ENCODE data around the gene PAPPA. TPM values are rescaled to one million over a fixed set of nuclear protein-coding genes. Genes with fewer than 3 reads are reported as not detected.

Gene PAPPA
- polyA plus RNA-seq, 1 experiment, result 39.9 TPM

- ChIA-PET POLR2A (no interaction called here), CTCF (no interaction called here)
- H3K27me3 ChIP-seq (ENCODE audit: control insufficient read depth, insufficient read depth, low read length), result no peaks in the 10 kb centered on the region
- TF ChIP-seq CTCF (IDR thresholded peaks at IDR 0.05; ENCODE audit: insufficient read depth, low read depth, low read length), result no peak
- peaks cover 4% of the 10 kb centered on the region; the same call in 1 of the 2 replicates for H3K36me3 ChIP-seq (ENCODE audit: control insufficient read depth, insufficient read depth, low read length)
- no peak for DNase-seq (ENCODE audit: low read depth)
- H3K4me3 ChIP-seq (ENCODE audit: low read depth, low read length), result no peak overlapping the region
Observed at GRCh38 chr9:116317503-116317902, 163.9 kb downstream of the PAPPA start.

GRCh38 chr9:116318468-116319374 lies 165.1 kb downstream of the PAPPA start:
- TF ChIP-seq CTCF (IDR thresholded peaks at IDR 0.05; ENCODE audit: insufficient read depth, low read depth, low read length), result no peak
- ChIA-PET POLR2A (no interaction called here), CTCF (interaction anchor here (1.1 kb wide), 1 partner anchor 9 kb away, joined by 3 read pairs; no protein-coding TSS in a partner anchor)
- H3K4me3 ChIP-seq (ENCODE audit: low read depth, low read length), result no peak overlapping the region
- DNase-seq (ENCODE audit: low read depth), result peak; percentile 23
- H3K27me3 ChIP-seq (ENCODE audit: control insufficient read depth, insufficient read depth, low read length), result no peaks in the 10 kb centered on the region
- H3K36me3 ChIP-seq (ENCODE audit: control insufficient read depth, insufficient read depth, low read length), result peaks cover 4% of the 10 kb centered on the region; the same call in 1 of the 2 replicates

GRCh38 chr9:116319480-116319879 lies 165.9 kb downstream of the PAPPA start:
- ChIA-PET CTCF (interaction anchor here (1.1 kb wide), 1 partner anchor 8 kb away, joined by 3 read pairs; no protein-coding TSS in a partner anchor), POLR2A (no interaction called here)

GRCh38 chr9:116320290-116320689 lies 166.7 kb downstream of the PAPPA start:
- no peak for DNase-seq (ENCODE audit: low read depth)
- Histone ChIP-seq H3K4me3 (ENCODE audit: low read depth, low read length) (no peak overlapping the region), H3K36me3 (ENCODE audit: control insufficient read depth, insufficient read depth, low read length) (peaks cover 4% of the 10 kb centered on the region; the same call in 1 of the 2 replicates), H3K27me3 (ENCODE audit: control insufficient read depth, insufficient read depth, low read length) (no peaks in the 10 kb centered on the region)
- TF ChIP-seq CTCF (IDR thresholded peaks at IDR 0.05; ENCODE audit: insufficient read depth, low read depth, low read length), result no peak
- ChIA-PET CTCF (interaction anchor here (1.1 kb wide), 1 partner anchor 8 kb away, joined by 3 read pairs; no protein-coding TSS in a partner anchor), POLR2A (no interaction called here)

More at GRCh38 chr9:116319480-116319879, 165.9 kb downstream of the PAPPA start:
- no peak for TF ChIP-seq CTCF (IDR thresholded peaks at IDR 0.05; ENCODE audit: insufficient read depth, low read depth, low read length)
- no peak for DNase-seq (ENCODE audit: low read depth)
- H3K27me3 ChIP-seq (ENCODE audit: control insufficient read depth, insufficient read depth, low read length), result no peaks in the 10 kb centered on the region
- H3K36me3 ChIP-seq (ENCODE audit: control insufficient read depth, insufficient read depth, low read length), result peaks cover 4% of the 10 kb centered on the region; the same call in 1 of the 2 replicates
- no peak overlapping the region for H3K4me3 ChIP-seq (ENCODE audit: low read depth, low read length)

GRCh38 chr9:116322521-116322920 lies 168.9 kb downstream of the PAPPA start:
- Histone ChIP-seq H3K4me3 (ENCODE audit: low read depth, low read length) (no peak overlapping the region), H3K27me3 (ENCODE audit: control insufficient read depth, insufficient read depth, low read length) (no peaks in the 10 kb centered on the region), H3K36me3 (ENCODE audit: control insufficient read depth, insufficient read depth, low read length) (no peaks in the 10 kb centered on the region)
- no peak for DNase-seq (ENCODE audit: low read depth)
- POLR2A ChIA-PET, result interaction anchor here (0.7 kb wide), 1 partner anchor 58 kb away, joined by 7 read pairs; no protein-coding TSS in a partner anchor
- CTCF ChIA-PET, result interaction anchor here (0.7 kb wide), 1 partner anchor 740 kb away, joined by 3 read pairs; no protein-coding TSS in a partner anchor
- TF ChIP-seq CTCF (IDR thresholded peaks at IDR 0.05; ENCODE audit: insufficient read depth, low read depth, low read length), result no peak

Data from BJ (cell line).